ENCODE measurements around the gene URB1.
A peak's percentile ranks its signal among the peaks of the same experiment; 100 is the strongest.
"Not testable (repeated sequence)": the region's sequence is repeated elsewhere in the genome, so short reads cannot be mapped to it uniquely, and the experiment has no call there.

The URB1 gene

GRCh38 chr21:32281531-32281930, 111.3 kb downstream of the URB1 start:
- peaks cover 9% of the 10 kb centered on the region; the same call in 1 of the 2 replicates for H3K4me1 ChIP-seq
- H3K36me3 ChIP-seq (replicated peaks) = 0 out of 2 replicates have a peak, but pooled peaks cover 3% of the 10 kb centered on the region
- in situ Hi-C loops (cut with MboI; ENCODE audit: low sequenced_read_pairs) = no loop called here
- H3K4me3 ChIP-seq = no peak overlapping the region
- no peaks in the 10 kb centered on the region for H3K27me3 ChIP-seq (ENCODE audit: low read depth)
- H3K9me3 ChIP-seq = no peaks in the 10 kb centered on the region
- no peak for DNase-seq (ENCODE audit: low spot score in 2 of 2)

GRCh38 chr21:32279377-32279680, 113.5 kb downstream of the URB1 start:
- DNase-seq (ENCODE audit: low spot score in 2 of 2) = no peak
- Histone ChIP-seq H3K36me3 (replicated peaks) (peaks cover 12% of the 10 kb centered on the region), H3K27me3 (ENCODE audit: low read depth) (no peaks in the 10 kb centered on the region), H3K9me3 (no peaks in the 10 kb centered on the region), H3K4me1 (peaks cover 9% of the 10 kb centered on the region; the same call in 1 of the 2 replicates), H3K4me3 (peak overlapping the region; percentile 98)
- in situ Hi-C loops (cut with MboI; ENCODE audit: low sequenced_read_pairs) = no loop called here

GRCh38 chr21:32278518-32279376, 114.1 kb downstream of the URB1 start, which contains the start of gene MIS18A:
Gene MIS18A (minus strand): TSS chr21:32279049. CDS start chr21:32279014, 35 bp downstream.
- in situ Hi-C loops (cut with MboI; ENCODE audit: low sequenced_read_pairs) = no loop called here
- Histone ChIP-seq H3K27me3 (ENCODE audit: low read depth) (no peaks in the 10 kb centered on the region), H3K4me1 (peaks cover 9% of the 10 kb centered on the region; the same call in 1 of the 2 replicates), H3K9me3 (no peaks in the 10 kb centered on the region), H3K4me3 (peak within 1 kb of the TSS; percentile 98), H3K36me3 (replicated peaks) (peaks cover 15% of the 10 kb centered on the region)
- DNase-seq (ENCODE audit: low spot score in 2 of 2) = peak; percentile 87 to 97

- Histone ChIP-seq H3K4me1 (peaks cover 9% of the 10 kb centered on the region; the same call in 1 of the 2 replicates), H3K27me3 (ENCODE audit: low read depth) (no peaks in the 10 kb centered on the region), H3K9me3 (no peaks in the 10 kb centered on the region), H3K36me3 (replicated peaks) (peaks cover 22% of the 10 kb centered on the region), H3K4me3 (peak overlapping the region; percentile 98)
- DNase-seq (ENCODE audit: low spot score in 2 of 2) = peak in 1 of 2 experiments; percentile 17
- in situ Hi-C loops (cut with MboI; ENCODE audit: low sequenced_read_pairs) = no loop called here
Observed at GRCh38 chr21:32278103-32278502, 114.7 kb downstream of the URB1 start.

GRCh38 chr21:32276671-32277070, 116.1 kb downstream of the URB1 start:
- peaks cover 30% of the 10 kb centered on the region for H3K36me3 ChIP-seq (replicated peaks)
- no peaks in the 10 kb centered on the region for H3K9me3 ChIP-seq
- no peaks in the 10 kb centered on the region for H3K27me3 ChIP-seq (ENCODE audit: low read depth)
- H3K4me1 ChIP-seq = peaks cover 9% of the 10 kb centered on the region; the same call in 1 of the 2 replicates
- no peak for DNase-seq (ENCODE audit: low spot score in 2 of 2)
- in situ Hi-C loops (cut with MboI; ENCODE audit: low sequenced_read_pairs) = no loop called here
- no peak overlapping the region for H3K4me3 ChIP-seq

GRCh38 chr21:32270748-32271147, 122.1 kb downstream of the URB1 start:
- in situ Hi-C loops (cut with MboI; ENCODE audit: low sequenced_read_pairs) = loop anchor here (25.0 kb wide), 1 partner anchor 483 kb away; no protein-coding TSS in a partner anchor
- Histone ChIP-seq H3K9me3 (no peaks in the 10 kb centered on the region), H3K4me1 (no peaks in the 10 kb centered on the region)

GRCh38 chr21:32265321-32265720, 127.5 kb downstream of the URB1 start:
- H3K4me1 ChIP-seq; DNase-seq (ENCODE audit: low spot score in 2 of 2); H3K27me3 ChIP-seq (ENCODE audit: low read depth); H3K4me3 ChIP-seq; H3K9me3 ChIP-seq: not testable (repeated sequence)
- in situ Hi-C loops (cut with MboI; ENCODE audit: low sequenced_read_pairs) = loop anchor here (10.0 to 25.0 kb wide), 2 partner anchors 401 to 478 kb away; no protein-coding TSS in a partner anchor
- H3K36me3 ChIP-seq (replicated peaks) = peaks cover 19% of the 10 kb centered on the region

More at GRCh38 chr21:32270748-32271147, 122.1 kb downstream of the URB1 start:
- Histone ChIP-seq H3K27me3 (ENCODE audit: low read depth) (no peaks in the 10 kb centered on the region), H3K36me3 (replicated peaks) (peaks cover 52% of the 10 kb centered on the region), H3K4me3 (no peak overlapping the region)
- DNase-seq (ENCODE audit: low spot score in 2 of 2) = no peak

DNA sequence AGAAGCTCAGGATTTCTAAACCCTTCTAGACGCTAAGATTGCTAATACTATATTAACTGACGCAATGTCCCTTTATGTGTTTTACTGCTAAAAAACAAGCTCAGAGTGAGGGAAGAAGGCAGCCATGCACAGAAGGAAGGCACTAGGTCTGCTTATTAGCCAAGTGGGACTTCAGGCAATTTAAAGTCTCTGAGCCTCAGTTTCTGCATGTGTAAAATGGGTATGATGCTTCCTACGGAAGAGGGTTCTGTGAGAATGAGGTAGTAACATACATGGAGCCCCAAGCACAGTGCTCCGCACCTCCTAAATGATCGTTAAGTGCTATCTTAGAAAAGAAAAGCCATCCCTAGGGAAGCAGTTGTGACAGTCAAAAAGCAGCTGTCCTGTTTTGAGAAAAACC, 130.9 kb downstream of the URB1 start:
- H3K4me1 ChIP-seq = no peaks in the 10 kb centered on the region
- no peak for DNase-seq (ENCODE audit: low spot score in 2 of 2)
- H3K27me3 ChIP-seq (ENCODE audit: low read depth) = no peaks in the 10 kb centered on the region; the same call in 1 of the 2 replicates
- no peak overlapping the region for H3K4me3 ChIP-seq
- no peaks in the 10 kb centered on the region for H3K9me3 ChIP-seq
- in situ Hi-C loops (cut with MboI; ENCODE audit: low sequenced_read_pairs) = loop anchor here (10.0 to 25.0 kb wide), 2 partner anchors 397 to 475 kb away; no protein-coding TSS in a partner anchor
- peaks cover 4% of the 10 kb centered on the region; the same call in 1 of the 2 replicates for H3K36me3 ChIP-seq (replicated peaks)

Measured in HAP-1 (cell line).